Dendritic cell treated with granulocyte-macrophage colony-stimulating factor and Interleukin-4, amounts not matched to agents 40 ng/mL and 50 ng/mL, for 4 days (primary cell): ENCODE measurements around the gene SH2D3C.
A peak's percentile ranks its signal among the peaks of the same experiment; 100 is the strongest.

ENCODE experiments used
- H3K27ac Mint-ChIP-seq: one replicate; pipeline ENCODE4 v1.8.0; 2022; ENCODE audit warnings: mild to moderate bottlenecking, mixed read lengths
- H3K27me3 Mint-ChIP-seq: one replicate; pipeline ENCODE4 v1.8.0; 2022; ENCODE audit warnings: mild to moderate bottlenecking, mixed read lengths
- H3K36me3 Mint-ChIP-seq: one replicate; pipeline ENCODE4 v1.8.0; 2022; ENCODE audit warnings: low read depth, mixed read lengths
- H3K4me1 Mint-ChIP-seq: one replicate; pipeline ENCODE4 v1.8.0; 2022; ENCODE audit warnings: low read depth, mixed read lengths
- H3K4me3 Mint-ChIP-seq: one replicate; pipeline ENCODE4 v1.8.0; 2022; ENCODE audit warnings: mild to moderate bottlenecking, moderate library complexity, mixed read lengths
- H3K9me3 Mint-ChIP-seq: one replicate; pipeline ENCODE4 v1.8.0; 2022; ENCODE audit warnings: mixed read lengths
- intact Hi-C: fragments of 100-400 bp; cut with micrococcal nuclease; formaldehyde crosslinking; loops from one replicate; pipeline ENCODE4 v1.15.0; 2022

Gene SH2D3C

DNA sequence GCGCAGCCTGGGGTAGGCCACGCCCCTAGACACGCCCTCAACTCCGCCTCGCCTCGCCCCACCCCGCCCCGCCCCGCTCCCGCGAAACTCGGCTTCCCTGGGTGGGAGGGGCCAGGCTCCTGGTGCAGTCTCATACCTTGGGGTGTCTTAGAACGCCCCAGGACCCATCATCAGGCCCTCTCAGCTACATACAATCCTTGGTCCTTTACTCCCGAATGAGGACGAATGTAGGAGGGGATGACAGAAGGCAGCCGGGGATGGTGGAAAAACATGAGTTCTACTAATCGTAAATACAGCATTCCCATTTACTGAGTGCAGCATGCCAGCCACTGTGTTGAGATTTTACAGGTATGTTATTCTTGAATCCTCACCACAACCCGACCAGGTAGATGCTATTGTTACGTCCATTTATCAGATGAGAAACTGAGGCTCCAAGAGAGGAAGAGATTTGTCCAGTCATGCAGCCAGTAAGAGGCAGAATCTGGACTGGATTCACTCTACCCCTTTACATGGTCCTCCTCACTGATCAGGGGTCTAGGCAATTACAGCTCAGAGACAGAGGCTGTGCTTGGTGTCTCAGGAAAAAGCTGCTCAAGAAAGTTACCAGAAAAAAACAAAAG is 6.8 kb downstream of the SH2D3C start:
- peak overlapping the region; percentile 95 for H3K27ac Mint-ChIP-seq
- H3K4me1 Mint-ChIP-seq = peaks cover 69% of the 10 kb centered on the region
- H3K27me3 Mint-ChIP-seq = no peaks in the 10 kb centered on the region
- intact Hi-C loops = loop anchor here (1.0 kb wide), 1 partner anchor 14 kb away; no protein-coding TSS in a partner anchor
- H3K36me3 Mint-ChIP-seq = peaks cover 33% of the 10 kb centered on the region
- peak overlapping the region; percentile 96 for H3K4me3 Mint-ChIP-seq
- no peaks in the 10 kb centered on the region for H3K9me3 Mint-ChIP-seq

- Mint-ChIP-seq H3K4me1 (peaks cover 69% of the 10 kb centered on the region), H3K4me3 (peak overlapping the region; percentile 96), H3K9me3 (no peaks in the 10 kb centered on the region), H3K27ac (peak overlapping the region; percentile 95), H3K36me3 (peaks cover 40% of the 10 kb centered on the region), H3K27me3 (no peaks in the 10 kb centered on the region)
- intact Hi-C loops = loop anchor here (1.0 kb wide), 1 partner anchor 14 kb away; no protein-coding TSS in a partner anchor
These were observed 7.4 kb downstream of the SH2D3C start for GRCh38 chr9:127770905-127771569.

DNA sequence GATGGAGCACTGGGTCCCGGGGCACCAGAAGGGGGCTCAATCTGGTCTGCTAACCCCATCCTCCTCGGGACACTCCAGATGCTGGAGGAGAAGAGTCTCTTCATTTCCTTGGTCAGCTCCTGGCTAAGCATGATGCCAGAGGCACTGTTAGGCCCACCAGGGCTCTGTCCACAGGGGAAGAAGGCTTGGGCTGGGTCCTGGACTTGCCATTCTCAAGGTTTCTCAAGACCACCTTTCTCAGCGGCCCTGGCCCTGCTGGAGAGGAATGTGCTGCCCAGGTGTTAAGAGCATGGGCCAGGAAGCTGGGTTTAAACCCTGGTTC is 7.9 kb downstream of the SH2D3C start:
- Mint-ChIP-seq H3K4me3 (peak overlapping the region; percentile 96), H3K36me3 (peaks cover 44% of the 10 kb centered on the region), H3K4me1 (peaks cover 71% of the 10 kb centered on the region), H3K27ac (peak overlapping the region; percentile 95), H3K27me3 (no peaks in the 10 kb centered on the region), H3K9me3 (no peaks in the 10 kb centered on the region)
- intact Hi-C loops = no loop called here

DNA sequence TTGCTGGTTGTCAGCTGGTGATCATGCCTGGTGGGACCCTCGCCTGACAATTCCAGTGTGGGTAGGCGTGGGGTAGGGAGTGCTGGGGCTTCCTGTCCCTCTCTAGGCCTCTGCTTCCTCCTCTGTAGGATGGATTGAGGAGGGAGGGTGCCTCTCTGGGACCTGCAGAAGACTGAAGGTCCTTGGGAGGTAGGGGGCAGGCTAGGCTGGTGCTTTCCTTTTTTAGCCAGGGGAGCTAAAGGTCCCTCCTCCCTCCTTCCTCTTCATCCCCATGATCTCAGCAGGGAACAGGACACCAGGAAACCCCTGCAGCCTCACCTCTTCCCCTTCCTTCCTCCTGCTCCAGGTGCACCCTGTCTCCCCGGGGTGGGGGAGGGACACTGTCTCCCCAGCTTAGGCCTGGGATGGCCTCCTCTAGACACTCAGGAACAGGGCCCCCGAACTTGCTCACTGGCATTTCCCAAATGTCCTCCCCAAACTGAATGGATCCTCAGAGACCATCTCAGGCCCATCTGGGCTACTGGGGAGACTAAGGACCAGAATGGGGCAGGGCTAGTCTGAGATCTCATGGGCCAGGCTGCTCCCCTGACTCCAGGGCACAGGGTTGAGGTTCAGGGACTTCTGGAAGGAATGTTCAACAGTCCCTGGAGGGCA is 8.4 kb downstream of the SH2D3C start:
- H3K4me1 Mint-ChIP-seq = peaks cover 76% of the 10 kb centered on the region
- intact Hi-C loops = no loop called here
- H3K9me3 Mint-ChIP-seq = no peaks in the 10 kb centered on the region
- H3K4me3 Mint-ChIP-seq = peak overlapping the region; percentile 96
- H3K36me3 Mint-ChIP-seq = peaks cover 49% of the 10 kb centered on the region
- H3K27ac Mint-ChIP-seq = peak overlapping the region; percentile 95
- H3K27me3 Mint-ChIP-seq = no peaks in the 10 kb centered on the region

DNA sequence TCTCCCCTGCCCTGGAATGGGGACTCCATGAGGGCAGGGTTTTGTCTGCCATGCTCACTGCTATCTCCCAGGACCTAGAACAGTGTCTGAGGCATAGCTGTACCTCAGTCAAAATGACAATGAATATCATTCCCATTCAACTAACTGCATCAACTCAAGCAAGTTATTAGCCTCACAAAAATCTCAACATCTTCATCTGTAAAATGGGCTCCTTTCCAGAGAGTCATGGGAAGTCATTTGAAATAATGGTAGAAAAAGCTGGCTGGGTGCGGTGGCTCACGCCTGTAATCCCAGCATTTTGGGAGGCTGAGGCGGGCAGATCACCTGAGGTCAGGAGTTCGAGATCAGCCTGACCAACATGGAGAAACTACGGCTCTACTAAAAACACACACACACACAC is 9.4 kb downstream of the SH2D3C start:
- Mint-ChIP-seq H3K36me3 (peaks cover 53% of the 10 kb centered on the region), H3K4me1 (peaks cover 82% of the 10 kb centered on the region), H3K9me3 (no peaks in the 10 kb centered on the region), H3K27me3 (no peaks in the 10 kb centered on the region), H3K27ac (peak overlapping the region; percentile 38), H3K4me3 (no peak overlapping the region)
- intact Hi-C loops = no loop called here

GRCh38 chr9:127768698-127769097 is 9.8 kb downstream of the SH2D3C start:
- no peaks in the 10 kb centered on the region for H3K27me3 Mint-ChIP-seq
- H3K4me3 Mint-ChIP-seq = no peak overlapping the region
- intact Hi-C loops = no loop called here
- H3K4me1 Mint-ChIP-seq = peaks cover 82% of the 10 kb centered on the region
- peaks cover 49% of the 10 kb centered on the region for H3K36me3 Mint-ChIP-seq
- no peaks in the 10 kb centered on the region for H3K9me3 Mint-ChIP-seq
- H3K27ac Mint-ChIP-seq = peak overlapping the region; percentile 38

- intact Hi-C loops = no loop called here
- Mint-ChIP-seq H3K36me3 (peaks cover 46% of the 10 kb centered on the region), H3K27me3 (no peaks in the 10 kb centered on the region), H3K27ac (peak overlapping the region; percentile 38), H3K9me3 (no peaks in the 10 kb centered on the region), H3K4me1 (peaks cover 82% of the 10 kb centered on the region), H3K4me3 (no peak overlapping the region)
These were observed 10.5 kb downstream of the SH2D3C start for GRCh38 chr9:127767909-127768331.

DNA sequence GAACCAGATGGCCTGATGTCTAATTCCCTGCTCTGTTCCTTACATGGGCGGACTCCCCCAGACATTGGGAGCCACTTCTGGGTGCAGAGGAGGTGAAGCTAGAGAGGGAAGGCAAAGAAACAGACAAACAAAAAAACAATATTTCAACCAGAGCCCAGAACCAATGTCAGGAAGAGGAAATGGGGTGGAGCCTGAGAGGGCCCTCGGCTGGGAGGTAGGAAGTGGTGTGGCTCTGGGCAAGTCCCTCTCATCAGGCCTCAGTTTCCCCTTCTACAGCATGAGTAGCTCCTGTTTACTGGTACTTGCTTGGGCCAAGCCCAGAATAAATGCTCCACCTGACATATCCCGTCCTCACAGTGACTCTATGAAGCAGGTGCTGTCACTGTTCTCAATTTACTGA is 11.1 kb downstream of the SH2D3C start:
- Mint-ChIP-seq H3K36me3 (peaks cover 46% of the 10 kb centered on the region), H3K9me3 (no peaks in the 10 kb centered on the region), H3K4me3 (no peak overlapping the region), H3K27me3 (no peaks in the 10 kb centered on the region), H3K4me1 (peaks cover 87% of the 10 kb centered on the region), H3K27ac (peak overlapping the region; percentile 64)
- intact Hi-C loops = no loop called here

DNA sequence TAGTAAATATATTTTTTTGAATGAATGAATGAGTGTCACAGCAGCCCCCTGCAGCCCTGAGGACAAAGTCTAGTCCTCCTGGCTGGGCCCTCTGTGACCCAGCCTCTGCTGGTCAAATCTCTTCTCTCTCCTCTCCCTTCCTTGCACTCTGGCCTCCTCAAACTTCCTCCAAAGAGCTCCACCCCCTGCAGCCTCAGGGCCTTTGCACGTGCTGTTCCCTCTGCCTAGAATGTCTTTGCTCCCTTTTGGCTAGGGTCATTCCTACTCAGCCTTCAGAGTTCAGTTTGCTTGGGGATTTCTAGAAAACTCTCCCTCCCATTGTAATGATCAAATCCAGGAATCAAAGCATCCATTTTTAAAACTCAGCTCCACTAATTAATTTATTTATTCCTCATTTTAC is 13.0 kb downstream of the SH2D3C start:
- H3K4me3 Mint-ChIP-seq = no peak overlapping the region

GRCh38 chr9:127763918-127764384 is 14.5 kb downstream of the SH2D3C start:
- Mint-ChIP-seq H3K9me3 (no peaks in the 10 kb centered on the region), H3K4me1 (peaks cover 77% of the 10 kb centered on the region), H3K27ac (peak overlapping the region; percentile 51), H3K36me3 (peaks cover 48% of the 10 kb centered on the region), H3K4me3 (no peak overlapping the region), H3K27me3 (no peaks in the 10 kb centered on the region)
- intact Hi-C loops = loop anchor here (1.0 to 5.0 kb wide), 2 partner anchors 19 to 33 kb away; no protein-coding TSS in a partner anchor

More for the DNA sequence above, 13.0 kb downstream of the SH2D3C start:
- Mint-ChIP-seq H3K36me3 (peaks cover 48% of the 10 kb centered on the region), H3K27me3 (no peaks in the 10 kb centered on the region), H3K27ac (peak overlapping the region; percentile 51), H3K4me1 (peaks cover 89% of the 10 kb centered on the region), H3K9me3 (no peaks in the 10 kb centered on the region)
- intact Hi-C loops = no loop called here

- Mint-ChIP-seq H3K4me3 (peak overlapping the region; percentile 64), H3K27ac (peak overlapping the region; percentile 86), H3K27me3 (no peaks in the 10 kb centered on the region), H3K36me3 (peaks cover 46% of the 10 kb centered on the region), H3K9me3 (no peaks in the 10 kb centered on the region), H3K4me1 (peaks cover 68% of the 10 kb centered on the region)
- intact Hi-C loops = loop anchor here (5.0 kb wide), 1 partner anchor 35 kb away; no protein-coding TSS in a partner anchor
These were observed 16.3 kb downstream of the SH2D3C start for GRCh38 chr9:127762111-127762676.

- H3K27me3 Mint-ChIP-seq = no peaks in the 10 kb centered on the region
- H3K36me3 Mint-ChIP-seq = peaks cover 40% of the 10 kb centered on the region
- H3K4me3 Mint-ChIP-seq = no peak overlapping the region
- H3K4me1 Mint-ChIP-seq = peaks cover 61% of the 10 kb centered on the region
- intact Hi-C loops = loop anchor here (5.0 kb wide), 1 partner anchor 36 kb away; no protein-coding TSS in a partner anchor
- H3K9me3 Mint-ChIP-seq = no peaks in the 10 kb centered on the region
- H3K27ac Mint-ChIP-seq = peak overlapping the region; percentile 86
These were observed 16.9 kb downstream of the SH2D3C start for GRCh38 chr9:127761491-127761956.

GRCh38 chr9:127761061-127761460 is 17.4 kb downstream of the SH2D3C start:
- Mint-ChIP-seq H3K4me3 (no peak overlapping the region), H3K27me3 (no peaks in the 10 kb centered on the region), H3K4me1 (peaks cover 56% of the 10 kb centered on the region), H3K9me3 (no peaks in the 10 kb centered on the region), H3K36me3 (peaks cover 35% of the 10 kb centered on the region), H3K27ac (peak overlapping the region; percentile 86)
- intact Hi-C loops = loop anchor here (5.0 kb wide), 1 partner anchor 36 kb away; no protein-coding TSS in a partner anchor
